A673 (cell line): ENCODE data around the gene MT1G. TPM values are rescaled to one million over a fixed set of nuclear protein-coding genes. Genes with fewer than 3 reads are reported as not detected.

Experiments
- BruUV-seq: library from RNA; stranded (reverse); fragments of 400-500 nt; replicated peaks from 2 replicates; lab custom pipeline; 2021; lab: Mats Ljungman, UMichigan
- CTCF ChIA-PET: fragments of 300-600 bp; sonication (Branson Sonifier 250); formaldehyde crosslinking; loops from one replicate; lab custom pipeline; 2022; ENCODE audit warnings: antibody characterized with exemption; lab: Charles Lee
- POLR2A ChIA-PET: fragments of 300-600 bp; sonication (Branson Sonifier 250); formaldehyde crosslinking; loops from one replicate; lab custom pipeline; 2022; ENCODE audit warnings: antibody characterized with exemption; ENCODE audit not compliant: low non-redundant PET; lab: Charles Lee
- DNase-seq: peaks from one replicate; pipeline ENCODE4 v3.0.0-alpha.2; 2015; ENCODE audit warnings: low spot score
- H3K27ac ChIP-seq: fragments of 200-600 bp; sonication (generic); 2 replicates; pipeline ENCODE4 v1.5.1; 2016; ENCODE audit warnings: mixed run types, low read depth, mild to moderate bottlenecking, mixed read lengths, antibody characterized with exemption, low read length; ENCODE audit not compliant: poor library complexity, severe bottlenecking
- H3K27me3 ChIP-seq: fragments of 200-600 bp; sonication (generic); replicated peaks from 2 replicates; pipeline ENCODE4 v1.6.1; 2017; ENCODE audit warnings: mixed run types, low read depth, mild to moderate bottlenecking, mixed read lengths, antibody characterized with exemption, low read length; ENCODE audit not compliant: insufficient read depth, poor library complexity
- H3K36me3 ChIP-seq: fragments of 200-600 bp; sonication (generic); 2 replicates; pipeline ENCODE4 v1.6.1; 2016; ENCODE audit warnings: mixed run types, mild to moderate bottlenecking, mixed read lengths, antibody characterized with exemption, low read length; ENCODE audit not compliant: insufficient read depth, poor library complexity, severe bottlenecking
- H3K4me1 ChIP-seq: fragments of 200-600 bp; sonication (generic); 2 replicates; pipeline ENCODE4 v1.6.1; 2017; ENCODE audit warnings: mixed run types, mild to moderate bottlenecking, mixed read lengths, antibody characterized with exemption, low read length; ENCODE audit not compliant: insufficient read depth, poor library complexity, severe bottlenecking
- H3K4me3 ChIP-seq: fragments of 200-600 bp; sonication (generic); 2 replicates; pipeline ENCODE4 v1.5.1; 2016; ENCODE audit warnings: low read depth, mixed run types, mild to moderate bottlenecking, mixed read lengths, low read length; ENCODE audit not compliant: poor library complexity, severe bottlenecking
- H3K9me3 ChIP-seq: fragments of 200-600 bp; sonication (generic); 2 replicates; pipeline ENCODE4 v1.6.1; 2016; ENCODE audit warnings: mixed run types, low read depth, mild to moderate bottlenecking, mixed read lengths, antibody characterized with exemption, low read length; ENCODE audit not compliant: poor library complexity, severe bottlenecking
- EZH2 ChIP-seq: fragments of 200-600 bp; sonication (generic); IDR thresholded peaks from 2 replicates; pipeline ENCODE4 v1.6.1; 2017; ENCODE audit warnings: borderline replicate concordance, low read depth, mild to moderate bottlenecking, mixed read lengths, antibody characterized with exemption, low read length; ENCODE audit not compliant: poor library complexity, severe bottlenecking
- intact Hi-C: fragments of 100-400 bp; cut with micrococcal nuclease; formaldehyde crosslinking; loops from one replicate; pipeline ENCODE4 v1.10.0; 2022; ENCODE audit not compliant: unreplicated experiment
- total RNA-seq: library from RNA; stranded (reverse); gene quantifications from 2 replicates; pipeline ENCODE4 v1.2.3, GENCODE V29; 2021
- TF ChIP-seq, protein P1 (sequence below): fragments of 300-800, 200-600 bp; sonication (generic); conservative IDR thresholded peaks from 2 replicates; pipeline ENCODE4 v1.5.1; 2017; ENCODE audit warnings: low read depth, mild to moderate bottlenecking, antibody characterized with exemption, low read length, moderate library complexity, mixed read lengths

Gene MT1G
- total RNA-seq, 1 experiment from 2014 or later, result 48.8 TPM

DNA sequence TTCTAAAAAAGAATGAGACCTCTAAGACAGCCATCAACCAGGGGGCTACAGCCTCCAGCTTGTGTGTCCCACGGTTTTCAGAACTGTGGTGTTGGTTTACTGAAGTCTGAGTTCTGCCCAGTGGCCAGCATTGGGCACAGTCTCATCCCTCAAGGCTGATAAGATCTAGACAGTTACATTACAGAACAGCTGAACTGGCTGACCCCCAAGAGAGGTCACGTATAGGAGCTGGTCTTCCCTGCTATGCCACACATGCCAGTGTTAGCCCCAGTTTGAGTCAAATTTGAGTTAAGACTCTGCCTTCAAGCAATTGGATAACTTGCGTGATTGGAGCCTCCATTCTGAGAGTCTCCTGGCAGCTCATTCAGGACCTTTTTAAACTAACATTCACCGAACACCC lies 47.3 kb upstream of the MT1G start:
- H3K36me3 ChIP-seq, result no peaks in the 10 kb centered on the region
- TF ChIP-seq EZH2, result no peak
- TF ChIP-seq, protein P1, sequence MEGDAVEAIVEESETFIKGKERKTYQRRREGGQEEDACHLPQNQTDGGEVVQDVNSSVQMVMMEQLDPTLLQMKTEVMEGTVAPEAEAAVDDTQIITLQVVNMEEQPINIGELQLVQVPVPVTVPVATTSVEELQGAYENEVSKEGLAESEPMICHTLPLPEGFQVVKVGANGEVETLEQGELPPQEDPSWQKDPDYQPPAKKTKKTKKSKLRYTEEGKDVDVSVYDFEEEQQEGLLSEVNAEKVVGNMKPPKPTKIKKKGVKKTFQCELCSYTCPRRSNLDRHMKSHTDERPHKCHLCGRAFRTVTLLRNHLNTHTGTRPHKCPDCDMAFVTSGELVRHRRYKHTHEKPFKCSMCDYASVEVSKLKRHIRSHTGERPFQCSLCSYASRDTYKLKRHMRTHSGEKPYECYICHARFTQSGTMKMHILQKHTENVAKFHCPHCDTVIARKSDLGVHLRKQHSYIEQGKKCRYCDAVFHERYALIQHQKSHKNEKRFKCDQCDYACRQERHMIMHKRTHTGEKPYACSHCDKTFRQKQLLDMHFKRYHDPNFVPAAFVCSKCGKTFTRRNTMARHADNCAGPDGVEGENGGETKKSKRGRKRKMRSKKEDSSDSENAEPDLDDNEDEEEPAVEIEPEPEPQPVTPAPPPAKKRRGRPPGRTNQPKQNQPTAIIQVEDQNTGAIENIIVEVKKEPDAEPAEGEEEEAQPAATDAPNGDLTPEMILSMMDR, result no peak
- no peak for DNase-seq
- BruUV-seq, result no TSS peak
- POLR2A ChIA-PET, result no interaction called here
- no peaks in the 10 kb centered on the region for H3K4me1 ChIP-seq
- intact Hi-C loops, result no loop called here
- H3K9me3 ChIP-seq, result no peaks in the 10 kb centered on the region
- H3K27ac ChIP-seq, result no peak overlapping the region
- no peaks in the 10 kb centered on the region for H3K27me3 ChIP-seq
- CTCF ChIA-PET, result no interaction called here
- no peak overlapping the region for H3K4me3 ChIP-seq

DNA sequence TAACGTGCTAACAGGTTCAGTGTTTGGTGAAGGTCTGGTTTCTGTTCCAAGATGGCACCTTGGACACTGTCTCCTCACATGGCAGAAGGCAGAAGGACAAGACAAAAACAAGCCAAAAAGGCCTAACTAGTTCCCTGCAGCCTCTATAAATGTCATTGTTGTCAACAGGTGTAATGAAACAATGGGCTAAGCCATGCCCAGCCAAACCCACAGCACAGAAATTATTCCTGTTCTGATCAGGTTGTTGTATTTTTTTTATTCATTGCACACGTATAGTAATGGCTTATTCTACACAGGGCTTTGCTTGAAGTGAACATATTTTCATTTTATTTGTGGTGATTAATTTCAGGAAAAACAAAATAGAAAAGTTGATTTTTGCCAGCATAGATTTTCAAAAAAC lies 45.9 kb upstream of the MT1G start:
- Histone ChIP-seq H3K9me3 (no peaks in the 10 kb centered on the region), H3K4me1 (no peaks in the 10 kb centered on the region), H3K36me3 (no peaks in the 10 kb centered on the region), H3K4me3 (no peak overlapping the region), H3K27ac (no peak overlapping the region), H3K27me3 (no peaks in the 10 kb centered on the region)
- TF ChIP-seq EZH2, result no peak
- TF ChIP-seq, protein P1, result no peak
- ChIA-PET CTCF (no interaction called here), POLR2A (no interaction called here)
- intact Hi-C loops, result no loop called here
- no peak for DNase-seq
- BruUV-seq, result no TSS peak

DNA sequence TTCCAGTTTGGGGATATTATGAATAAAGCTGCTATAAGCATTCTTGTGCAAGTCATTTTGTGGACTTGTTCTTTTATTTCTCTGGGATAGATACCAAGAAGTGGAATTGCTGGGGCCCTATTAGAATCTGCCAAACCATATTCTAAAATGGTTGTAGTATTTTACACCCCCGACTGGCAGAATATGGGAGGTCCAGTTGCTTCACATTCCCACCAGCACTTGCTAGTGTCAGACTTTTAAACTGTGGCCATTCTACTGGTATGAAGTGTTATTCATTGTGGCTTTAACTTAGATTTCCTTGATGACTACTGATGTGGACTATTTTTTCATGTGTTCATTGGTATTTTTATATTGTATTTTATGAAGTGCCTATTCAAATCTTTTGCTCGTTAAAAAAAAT lies 44.0 kb upstream of the MT1G start:
- Histone ChIP-seq H3K27me3 (no peaks in the 10 kb centered on the region), H3K9me3 (no peaks in the 10 kb centered on the region), H3K4me1 (no peaks in the 10 kb centered on the region), H3K27ac (no peak overlapping the region), H3K4me3 (no peak overlapping the region), H3K36me3 (no peaks in the 10 kb centered on the region)
- intact Hi-C loops, result no loop called here
- no TSS peak for BruUV-seq
- no peak for TF ChIP-seq EZH2
- TF ChIP-seq, protein P1, result no peak
- ChIA-PET POLR2A (no interaction called here), CTCF (no interaction called here)
- DNase-seq, result no peak
